HG03039 (cell line): ENCODE results near the gene LZTR1.
"Not testable (repeated sequence)": the region's sequence is repeated elsewhere in the genome, so short reads cannot be mapped to it uniquely, and the experiment has no call there.

Source experiments
- ATAC-seq: cut with Tn5 transposase; IDR thresholded peaks from one replicate; pipeline ENCODE4 v1.9.1; 2021; ENCODE audit warnings: mild to moderate bottlenecking, moderate library complexity; ENCODE audit not compliant: unreplicated experiment

LZTR1 gene

DNA sequence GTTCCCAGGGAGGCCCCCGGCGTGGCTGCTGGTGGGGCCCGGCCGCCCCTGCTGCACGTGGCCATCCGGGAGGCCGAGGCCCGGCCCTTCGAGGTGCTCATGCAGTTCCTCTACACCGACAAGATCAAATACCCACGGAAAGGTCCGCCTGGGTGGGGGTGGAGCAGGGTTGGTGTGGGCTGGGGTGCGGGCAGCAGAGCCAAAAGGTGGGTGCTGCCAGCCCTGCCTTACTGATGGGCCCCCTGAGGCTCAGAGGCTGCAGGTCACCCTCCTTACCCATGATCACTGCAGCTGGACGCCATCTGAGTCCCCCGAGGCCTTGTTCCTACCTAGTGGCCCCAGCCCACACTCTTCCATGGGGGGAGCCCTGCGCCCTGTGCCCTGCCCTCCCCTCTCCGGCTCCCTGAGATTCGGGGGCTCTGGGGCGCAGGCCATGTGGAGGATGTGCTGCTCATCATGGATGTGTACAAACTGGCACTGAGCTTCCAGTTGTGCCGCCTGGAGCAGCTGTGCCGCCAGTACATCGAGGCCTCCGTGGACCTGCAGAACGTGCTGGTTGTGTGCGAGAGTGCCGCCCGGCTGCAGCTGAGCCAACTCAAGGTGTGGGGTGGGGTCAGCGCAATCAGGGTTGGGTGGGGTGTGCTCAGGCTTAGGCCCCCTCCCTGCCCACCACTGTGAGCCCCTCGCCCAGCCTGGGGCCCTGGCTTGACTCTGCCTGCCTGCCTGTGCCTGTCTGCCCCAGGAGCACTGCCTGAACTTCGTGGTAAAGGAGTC, 12.2 kb downstream of the LZTR1 start:
- no peak for ATAC-seq

DNA sequence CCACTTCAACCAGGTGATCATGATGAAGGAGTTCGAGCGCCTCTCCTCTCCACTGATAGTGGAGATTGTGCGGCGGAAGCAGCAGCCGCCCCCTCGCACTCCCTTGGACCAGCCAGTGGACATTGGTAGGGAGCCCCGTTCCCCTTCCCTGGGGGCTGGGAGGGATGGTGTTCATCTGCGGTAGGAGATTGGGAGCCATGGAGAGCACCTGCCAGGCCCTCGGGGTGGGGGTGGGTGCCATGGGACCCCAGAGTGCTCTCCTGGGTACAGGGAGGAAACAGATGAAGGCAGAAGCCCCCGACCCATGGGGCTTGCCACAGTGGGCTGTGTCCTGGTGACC, 12.8 kb downstream of the LZTR1 start:
- no peak for ATAC-seq

GRCh38 chr22:20995329-20996030, 13.4 kb downstream of the LZTR1 start:
- no peak for ATAC-seq

GRCh38 chr22:20996031-20996410, 13.9 kb downstream of the LZTR1 start:
- ATAC-seq = no peak

- no peak for ATAC-seq
These were observed 14.8 kb downstream of the LZTR1 start for GRCh38 chr22:20996598-20997535.

DNA sequence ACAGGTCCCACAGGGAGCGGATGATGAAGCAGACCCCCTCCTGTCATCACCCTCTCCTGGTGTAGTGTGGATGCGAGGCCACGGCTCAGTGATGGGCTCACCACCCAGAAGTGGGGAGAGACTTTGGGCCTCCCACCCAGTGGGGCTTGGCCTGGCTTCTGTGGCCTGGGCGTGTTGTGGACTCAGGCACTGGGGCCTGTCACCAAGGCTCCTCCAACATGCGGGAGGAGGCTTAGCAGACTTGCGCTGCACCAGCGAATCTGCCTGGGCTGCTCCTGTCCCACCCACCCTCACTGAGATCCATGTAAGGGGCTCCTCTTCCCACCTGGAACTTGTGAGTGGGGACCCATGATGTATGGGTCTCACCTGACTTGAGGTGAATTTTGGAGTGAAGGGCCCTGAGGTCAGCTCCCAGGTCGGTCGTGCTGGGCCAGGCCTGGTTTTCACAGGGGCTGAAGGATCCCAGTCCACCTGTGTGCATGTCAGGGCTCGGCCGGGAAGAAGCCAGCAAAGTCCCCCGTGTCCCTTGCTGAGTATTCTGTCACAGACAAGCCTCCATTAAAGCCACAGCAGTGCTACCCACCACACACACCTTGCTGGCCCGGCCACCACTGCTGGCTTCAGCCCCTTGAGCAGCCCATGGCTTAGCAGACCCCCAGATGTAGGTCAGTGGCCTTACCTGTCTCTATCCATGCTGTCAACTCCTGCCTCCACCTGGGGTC, 15.6 kb downstream of the LZTR1 start:
- no peak for ATAC-seq

- no peak for ATAC-seq
These were observed 16.6 kb downstream of the LZTR1 start for GRCh38 chr22:20998411-20999336.

- ATAC-seq = no peak
These were observed 17.5 kb downstream of the LZTR1 start for GRCh38 chr22:20999350-21000206.

- no peak for ATAC-seq
These were observed 18.3 kb downstream of the LZTR1 start for GRCh38 chr22:21000207-21000986.

- peak; percentile 7 for ATAC-seq
These were observed 19.0 kb downstream of the LZTR1 start for GRCh38 chr22:21000987-21001600.

DNA sequence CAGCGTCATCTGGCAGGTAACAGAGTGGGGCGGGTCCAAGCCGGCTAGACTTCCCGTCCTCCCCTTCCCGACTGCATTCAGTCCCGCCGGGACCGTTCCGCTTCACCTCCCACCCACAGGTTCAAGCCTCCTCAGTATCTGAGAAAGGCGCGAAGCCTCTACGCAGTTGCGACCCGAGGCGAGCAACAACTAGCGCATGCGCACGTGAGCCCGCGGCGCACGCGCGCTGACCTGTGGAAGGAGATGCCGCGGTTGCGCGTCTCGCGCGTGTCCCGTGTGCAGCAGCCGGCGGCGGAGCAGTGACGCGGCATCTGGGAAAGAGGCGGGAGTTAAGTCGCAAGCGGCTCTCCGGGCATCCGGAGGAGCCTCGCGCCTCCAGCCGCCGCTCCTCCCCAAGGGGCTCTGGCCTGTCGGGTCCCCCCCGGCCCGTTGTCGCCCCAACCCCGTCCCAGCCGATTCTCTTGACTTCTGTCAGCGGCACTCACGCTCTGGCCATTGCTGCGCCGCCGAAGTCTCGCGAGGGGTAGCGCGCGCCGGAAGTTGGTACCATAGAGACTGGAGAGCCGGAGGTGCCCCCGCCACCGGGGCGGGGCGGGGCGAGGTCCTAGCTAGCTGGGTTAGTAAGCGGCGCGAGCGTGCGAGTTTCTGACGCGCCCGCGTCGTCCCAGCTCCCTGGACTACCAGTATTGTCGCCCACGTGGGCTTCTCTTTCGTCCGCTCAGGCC, 19.7 kb downstream of the LZTR1 start, which contains the start of gene THAP7:
TSS of gene THAP7 (minus strand) at position 518 of the 725 bp plus-strand sequence. CDS start at position 311, 207 bp downstream.
- ATAC-seq = peak; percentile 75

GRCh38 chr22:21003782-21004181, 21.7 kb downstream of the LZTR1 start:
- no peak for ATAC-seq

GRCh38 chr22:21009208-21009607, 27.1 kb downstream of the LZTR1 start:
- ATAC-seq = not testable (repeated sequence)

DNA sequence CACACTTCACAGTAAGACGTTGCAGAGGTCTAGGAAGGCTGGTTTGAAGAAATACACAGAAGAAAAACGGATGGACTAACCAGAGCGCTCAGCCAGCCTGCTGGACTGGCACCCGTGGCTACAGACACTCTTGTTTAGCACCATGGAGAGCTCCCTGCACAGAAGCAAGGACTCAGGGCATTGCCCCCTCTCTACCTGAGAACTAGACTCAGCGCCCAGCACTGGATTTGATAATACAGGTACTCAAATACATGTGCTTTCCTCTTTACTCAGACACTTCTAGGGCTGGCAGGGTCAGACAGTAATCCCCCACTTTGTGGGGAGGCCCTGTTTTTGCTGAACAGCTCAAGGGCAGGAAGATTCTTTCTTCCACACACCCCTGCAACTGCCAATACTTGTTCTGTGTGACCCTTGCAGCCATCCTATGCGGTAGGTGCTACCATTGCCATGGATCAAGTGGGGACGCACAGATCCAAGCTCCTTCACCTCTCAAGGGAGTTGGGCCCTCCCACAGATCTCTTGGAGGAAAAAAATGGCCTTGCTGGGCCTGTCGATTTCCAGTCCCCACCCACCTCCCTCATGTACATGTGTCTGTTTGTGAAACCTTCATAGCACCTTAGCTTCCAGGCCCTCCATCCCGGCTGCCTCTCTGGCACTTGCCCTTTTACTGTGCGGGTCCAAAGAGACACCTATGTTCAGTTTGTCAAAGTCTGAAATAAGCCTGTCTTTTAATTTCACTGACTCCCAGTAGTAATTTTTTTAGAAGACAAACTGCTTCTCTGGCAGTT, 27.7 kb downstream of the LZTR1 start:
- no peak for ATAC-seq

DNA sequence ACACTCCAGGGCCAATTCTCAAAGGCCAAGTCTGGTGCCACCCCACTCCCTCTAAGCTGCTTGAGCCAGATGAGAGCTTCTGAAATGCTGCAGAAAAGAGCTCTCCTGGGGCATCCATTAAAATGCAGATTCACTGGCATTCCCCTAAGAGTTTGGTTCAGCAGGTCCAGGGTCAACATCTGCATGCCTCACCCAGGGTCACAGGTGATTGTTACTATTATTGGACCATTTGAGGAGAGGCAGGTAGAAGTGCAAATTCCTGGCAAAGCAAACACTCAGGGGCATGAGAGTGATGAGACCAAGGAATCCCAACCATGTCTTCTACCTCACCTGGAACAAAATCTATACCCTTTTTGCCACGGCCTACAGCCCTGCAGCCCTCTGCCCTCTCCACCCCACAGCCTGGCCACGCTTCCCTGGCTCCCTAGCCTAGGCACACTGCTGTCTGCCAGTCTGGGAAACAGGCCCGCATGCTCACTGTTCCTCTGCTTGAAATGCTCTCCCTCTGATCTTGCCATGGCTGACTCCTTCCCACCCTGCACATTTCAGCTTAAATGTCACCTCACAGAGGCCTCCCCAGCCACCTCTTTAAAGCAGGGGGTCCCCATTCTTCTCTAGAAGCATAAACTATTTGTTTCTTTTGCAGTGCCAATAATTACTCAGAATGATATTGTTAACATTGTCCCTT, 28.5 kb downstream of the LZTR1 start:
- ATAC-seq = no peak
